NCI-H345 treated with DMSO at 0.1 percent for 48 hours (cell line): ENCODE data around the gene SGSM1.

ENCODE experiments used
- DNase-seq: peaks from one replicate; lab custom pipeline; 2025; ENCODE audit not compliant: unreplicated experiment; lab: John Stamatoyannopoulos, UW

SGSM1 gene

GRCh38 chr22:24975813-24976341, 169.9 kb downstream of the SGSM1 start:
- DNase-seq = no peak

GRCh38 chr22:24976442-24977218, 170.6 kb downstream of the SGSM1 start:
- DNase-seq = no peak
